ENCODE results near the gene TMEM114. TPM values are rescaled to one million over a fixed set of nuclear protein-coding genes. Genes with fewer than 3 reads are reported as not detected.

Gene TMEM114
- total RNA-seq, 4 donors from 2014 or later: not detected

GRCh38 chr16:8590811-8591210 is 500 bp upstream of the TMEM114 start:
- H3K36me3 ChIP-seq: no peaks in the 10 kb centered on the region
- 96 to 98% methylated on average over 3 of the region's 3 CpGs for WGBS, 2 donors
- H3K9me3 ChIP-seq: peaks cover 0 to 1% (median 0%) of the 10 kb centered on the region in 4 donors
- peaks cover 0 to 22% (median 8%) of the 10 kb centered on the region in 4 donors for H3K4me1 ChIP-seq
- DNase-seq (ENCODE audit: low spot score in 2 of 2): no peak
- H3K27ac ChIP-seq: no peak overlapping the region
- TF ChIP-seq EP300 (IDR thresholded peaks at IDR 0.05): no peak
- no peak overlapping the region for H3K4me3 ChIP-seq
- H3K27me3 ChIP-seq: peaks cover 0 to 55% of the 10 kb centered on the region in 2 donors

GRCh38 chr16:8589057-8589899 is 1.0 kb downstream of the TMEM114 start:
- Histone ChIP-seq H3K9me3 (no peaks in the 10 kb centered on the region), H3K27me3 (peaks cover 0 to 55% of the 10 kb centered on the region in 2 donors), H3K27ac (no peak overlapping the region), H3K36me3 (no peaks in the 10 kb centered on the region), H3K4me1 (peaks cover 0 to 22% (median 8%) of the 10 kb centered on the region in 4 donors), H3K4me3 (peak overlapping the region in 3 of 4 donors; percentile 1 to 22 (median 6))
- WGBS, 2 donors: 2% methylated on average over 47 to 50 of the region's 64 CpGs
- no peak for TF ChIP-seq CTCF (IDR thresholded peaks at IDR 0.05)
- no peak for TF ChIP-seq EP300 (IDR thresholded peaks at IDR 0.05)
- TF ChIP-seq POLR2A (IDR thresholded peaks at IDR 0.05): no peak
- DNase-seq (ENCODE audit: low spot score in 2 of 2): no peak

DNA sequence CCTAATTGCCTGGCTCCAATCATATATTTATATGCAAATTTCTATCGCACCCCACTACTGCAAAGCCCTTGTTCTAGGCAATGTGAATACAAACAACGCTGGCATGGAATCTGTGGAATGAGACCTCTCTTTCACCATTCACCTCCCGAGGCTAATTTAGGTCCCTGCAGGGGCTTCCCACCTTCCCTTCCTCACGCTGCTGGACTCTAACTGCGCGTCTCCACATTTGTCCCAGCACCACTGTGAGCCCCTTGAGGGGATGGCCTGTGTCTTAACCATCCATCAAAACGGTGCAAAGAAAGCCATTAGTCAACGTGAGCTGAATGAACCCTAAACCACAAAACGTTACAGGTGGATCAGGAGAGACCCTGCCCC is 1.6 kb downstream of the TMEM114 start:
- H3K4me3 ChIP-seq: no peak overlapping the region
- TF ChIP-seq POLR2A (IDR thresholded peaks at IDR 0.05): no peak
- TF ChIP-seq EP300 (IDR thresholded peaks at IDR 0.05): no peak
- TF ChIP-seq CTCF (IDR thresholded peaks at IDR 0.05): no peak
- WGBS, 2 donors: 9% methylated on average over 9 of the region's 9 CpGs
- peaks cover 0 to 22% (median 8%) of the 10 kb centered on the region in 4 donors for H3K4me1 ChIP-seq
- H3K9me3 ChIP-seq: no peaks in the 10 kb centered on the region
- peaks cover 0 to 55% of the 10 kb centered on the region in 2 donors for H3K27me3 ChIP-seq
- no peak for DNase-seq (ENCODE audit: low spot score in 2 of 2)
- H3K36me3 ChIP-seq: no peaks in the 10 kb centered on the region
- no peak overlapping the region for H3K27ac ChIP-seq

DNA sequence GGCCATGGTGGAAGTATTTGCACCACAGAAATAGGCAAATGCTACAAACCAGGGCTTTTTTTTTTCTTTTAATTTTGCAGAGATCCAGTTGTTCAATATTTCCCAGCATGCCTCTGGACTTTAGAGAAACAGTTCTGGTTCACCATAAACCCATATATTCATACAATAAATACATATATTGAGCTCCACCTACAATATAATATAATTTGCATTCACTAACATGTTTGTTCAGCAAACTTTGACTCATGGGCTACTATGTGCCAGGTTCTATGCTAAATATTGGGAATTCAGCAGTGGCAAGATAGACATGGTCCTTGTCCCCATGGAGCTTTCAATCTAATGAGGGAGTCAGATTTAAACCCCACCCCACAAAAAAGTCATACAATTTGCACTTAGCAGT is 3.2 kb downstream of the TMEM114 start:
- Histone ChIP-seq H3K4me1 (peaks cover 0 to 22% (median 8%) of the 10 kb centered on the region in 4 donors), H3K27me3 (peaks cover 0 to 49% of the 10 kb centered on the region in 2 donors), H3K27ac (no peak overlapping the region), H3K4me3 (no peak overlapping the region), H3K9me3 (no peaks in the 10 kb centered on the region), H3K36me3 (no peaks in the 10 kb centered on the region)
- no peak for DNase-seq (ENCODE audit: low spot score in 2 of 2)
- TF ChIP-seq POLR2A (IDR thresholded peaks at IDR 0.05) (no peak), CTCF (IDR thresholded peaks at IDR 0.05) (no peak), EP300 (IDR thresholded peaks at IDR 0.05) (no peak)

GRCh38 chr16:8585857-8586256 is 4.5 kb downstream of the TMEM114 start:
- Histone ChIP-seq H3K4me1 (peaks cover 0 to 25% (median 8%) of the 10 kb centered on the region in 4 donors), H3K4me3 (no peak overlapping the region), H3K27me3 (peaks cover 0 to 40% of the 10 kb centered on the region in 2 donors), H3K27ac (no peak overlapping the region), H3K36me3 (no peaks in the 10 kb centered on the region), H3K9me3 (no peaks in the 10 kb centered on the region)
- WGBS, 2 donors: 77 to 78% methylated on average over 3 of the region's 3 CpGs
- no peak for DNase-seq (ENCODE audit: low spot score in 2 of 2)
- TF ChIP-seq CTCF (IDR thresholded peaks at IDR 0.05) (no peak), EP300 (IDR thresholded peaks at IDR 0.05) (no peak), POLR2A (IDR thresholded peaks at IDR 0.05) (no peak)
